Measurements from ENCODE around the gene UBA3. TPM values are rescaled to one million over a fixed set of nuclear protein-coding genes. Genes with fewer than 3 reads are reported as not detected.

The UBA3 gene
- total RNA-seq, 1 experiment from 2014 or later, result 67.2 TPM

GRCh38 chr3:69103123-69103522 is 23.0 kb upstream of the UBA3 start:
- no peak overlapping the region for H3K27ac Mint-ChIP-seq
- Histone ChIP-seq H3K4me2 (ENCODE audit: insufficient read depth, insufficient read length, low read length) (no peak overlapping the region), H4K91ac (ENCODE audit: insufficient read length, low read depth, low read length) (no peak overlapping the region), H4K5ac (ENCODE audit: insufficient read length, low read depth, low read length) (no peak overlapping the region), H2BK20ac (ENCODE audit: low read depth, low read length, poor library complexity, severe bottlenecking) (no peak overlapping the region), H3K18ac (ENCODE audit: insufficient read length, low read depth, low read length) (no peak overlapping the region), H3K23ac (ENCODE audit: insufficient read length, low read depth, low read length) (no peak overlapping the region), H4K20me1 (ENCODE audit: control insufficient read depth, insufficient read depth, insufficient read length) (no peaks in the 10 kb centered on the region), H3K27ac (ENCODE audit: insufficient read length, low read depth, low read length) (no peak overlapping the region), H2BK120ac (ENCODE audit: low read depth, low read length, poor library complexity, severe bottlenecking) (no peak overlapping the region), H2BK5ac (ENCODE audit: insufficient read length, low read length) (no peak overlapping the region), H4K8ac (replicated peaks; ENCODE audit: insufficient read length, low read depth, low read length) (no peak overlapping the region), H3K23me2 (ENCODE audit: insufficient read length, low read depth, low read length, poor library complexity, severe bottlenecking) (no peaks in the 10 kb centered on the region), H3T11ph (ENCODE audit: low read length) (no peak overlapping the region), H3K4ac (ENCODE audit: low read depth, low read length) (no peak overlapping the region), H3K27me3 (ENCODE audit: insufficient read depth, low read length) (no peaks in the 10 kb centered on the region), H2BK15ac (ENCODE audit: low read depth, low read length) (no peak overlapping the region), H3K14ac (ENCODE audit: insufficient read depth, low read length) (no peak overlapping the region), H2AFZ (ENCODE audit: low read length) (no peak overlapping the region), H2AK5ac (ENCODE audit: insufficient read length, low read length) (no peak overlapping the region), H3K4me1 (ENCODE audit: insufficient read depth, low read length) (no peaks in the 10 kb centered on the region), H3K79me1 (ENCODE audit: insufficient read depth, low read depth, low read length, poor library complexity, severe bottlenecking) (no peaks in the 10 kb centered on the region), H3K79me2 (ENCODE audit: insufficient read depth, low read length) (no peaks in the 10 kb centered on the region), H3K9me3 (ENCODE audit: control insufficient read depth, low read depth, low read length) (no peaks in the 10 kb centered on the region), H3K9ac (ENCODE audit: extremely low read depth, insufficient read length, low read length) (no peak overlapping the region), H3K56ac (ENCODE audit: insufficient read length, low read depth, low read length) (no peak overlapping the region), H2BK12ac (ENCODE audit: insufficient read length, low read depth, low read length) (no peak overlapping the region)
- no peak overlapping the region for H3K4me3 Mint-ChIP-seq
- no peaks in the 10 kb centered on the region for H3K4me1 Mint-ChIP-seq
- no peaks in the 10 kb centered on the region for H3K27me3 Mint-ChIP-seq (ENCODE audit: low read depth)
- TF ChIP-seq CTCF (conservative IDR thresholded peaks at IDR 0.05), result no peak
- DNase-seq, result no peak
- peaks cover 0 to 13% (median 0%) of the 10 kb centered on the region in 3 experiments; a peak in 1 of 7 replicates for H3K36me3 Mint-ChIP-seq (ENCODE audit: insufficient read depth in 1 of 3, low read depth in 3 of 3)
- no peaks in the 10 kb centered on the region for H3K9me3 Mint-ChIP-seq
- no CpG with 5 or more reads among the region's 3 CpGs for WGBS (ENCODE audit: extremely low coverage, insufficient read length, low lambda C conversion rate)
